Mammary epithelial cell (primary cell): Measurements from ENCODE around the gene TMEM119.

Source experiments
- EZH2 ChIP-seq: IDR thresholded peaks from 2 replicates; pipeline ENCODE4 v1.6.1; 2012; ENCODE audit warnings: low read length, inconsistent platforms, borderline replicate concordance
- TF ChIP-seq, protein P1 (sequence below), 2 donors: IDR thresholded peaks in 1 of 2; conservative IDR thresholded peaks in 1 of 2; 2 replicates each; pipeline ENCODE4 v1.5.1; 2011 to 2012; ENCODE audit warnings: inconsistent platforms in 2 of 2, low read length in 2 of 2, mild to moderate bottlenecking in 2 of 2, control low read depth in 1 of 2, low read depth in 1 of 2; ENCODE audit not compliant: insufficient read depth in 1 of 2; ENCODE audit errors: extremely low read depth in 1 of 2

DNA sequence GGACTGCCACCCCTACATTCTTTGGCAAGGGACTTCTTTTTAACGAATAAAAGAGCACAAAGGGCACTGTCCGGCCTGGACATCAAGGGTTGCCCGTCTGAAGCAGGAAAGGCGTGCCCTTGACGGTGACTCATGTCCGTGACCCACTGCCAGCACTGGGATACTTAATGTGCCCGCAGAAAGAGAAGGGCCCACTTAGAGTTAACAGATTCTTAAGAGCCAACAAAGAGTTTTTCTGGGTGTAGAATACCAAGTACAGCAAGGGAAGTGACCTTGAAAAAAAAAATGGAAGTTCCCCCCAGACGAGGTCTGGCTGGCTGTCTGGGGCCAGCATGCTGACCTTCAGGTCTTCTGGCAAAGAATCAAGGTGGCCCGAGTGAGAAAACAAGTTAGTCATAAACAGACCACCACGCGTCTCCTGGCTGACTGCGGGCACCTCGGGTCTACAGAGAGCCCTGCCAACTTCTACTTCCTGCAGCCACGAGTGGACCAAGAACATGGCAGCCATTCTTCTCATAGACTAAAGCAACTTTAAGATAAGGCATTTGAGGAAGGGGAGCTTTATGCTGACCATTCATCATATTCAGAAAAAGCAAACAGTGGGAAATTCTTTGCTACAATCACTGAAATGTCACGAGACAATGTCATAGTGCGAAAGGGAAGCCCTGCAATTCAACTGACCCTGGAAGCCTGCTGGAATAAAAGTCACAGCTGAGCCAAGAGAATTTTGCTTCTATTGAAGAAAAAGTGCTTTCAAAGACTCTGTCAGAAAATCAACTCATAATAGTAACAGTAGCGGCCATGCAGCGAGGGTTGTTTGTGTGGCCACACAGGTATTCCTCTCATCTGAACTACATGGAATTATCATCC, 46.3 kb upstream of the TMEM119 start:
- TF ChIP-seq, protein P1, sequence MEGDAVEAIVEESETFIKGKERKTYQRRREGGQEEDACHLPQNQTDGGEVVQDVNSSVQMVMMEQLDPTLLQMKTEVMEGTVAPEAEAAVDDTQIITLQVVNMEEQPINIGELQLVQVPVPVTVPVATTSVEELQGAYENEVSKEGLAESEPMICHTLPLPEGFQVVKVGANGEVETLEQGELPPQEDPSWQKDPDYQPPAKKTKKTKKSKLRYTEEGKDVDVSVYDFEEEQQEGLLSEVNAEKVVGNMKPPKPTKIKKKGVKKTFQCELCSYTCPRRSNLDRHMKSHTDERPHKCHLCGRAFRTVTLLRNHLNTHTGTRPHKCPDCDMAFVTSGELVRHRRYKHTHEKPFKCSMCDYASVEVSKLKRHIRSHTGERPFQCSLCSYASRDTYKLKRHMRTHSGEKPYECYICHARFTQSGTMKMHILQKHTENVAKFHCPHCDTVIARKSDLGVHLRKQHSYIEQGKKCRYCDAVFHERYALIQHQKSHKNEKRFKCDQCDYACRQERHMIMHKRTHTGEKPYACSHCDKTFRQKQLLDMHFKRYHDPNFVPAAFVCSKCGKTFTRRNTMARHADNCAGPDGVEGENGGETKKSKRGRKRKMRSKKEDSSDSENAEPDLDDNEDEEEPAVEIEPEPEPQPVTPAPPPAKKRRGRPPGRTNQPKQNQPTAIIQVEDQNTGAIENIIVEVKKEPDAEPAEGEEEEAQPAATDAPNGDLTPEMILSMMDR (conservative IDR thresholded peaks at IDR 0.05 in 1 of 2, IDR thresholded peaks at IDR 0.05 in 1 of 2; ENCODE audit: extremely low read depth in 1 of 2, insufficient read depth in 1 of 2, low read depth in 1 of 2, low read length in 2 of 2), result no peak
- TF ChIP-seq EZH2, result no peak
